Lung microvascular endothelial cell (primary cell): ENCODE results near the gene GIT1. TPM values are rescaled to one million over a fixed set of nuclear protein-coding genes. Genes with fewer than 3 reads are reported as not detected.

Source experiments
- total RNA-seq: library from RNA; depleted of rRNA; stranded (reverse); fragments of >200 nt; gene quantifications from 2 replicates; pipeline ENCODE4 v1.2.1, GENCODE V29; 2014

The GIT1 gene
- total RNA-seq, 1 donor from 2014 or later: 35.7 TPM

Other genes with a start within 250 kb of the GIT1 start
- 31.8 and 41.1 TPM in 2 replicates for gene TAOK1, start 199.3 kb downstream of the GIT1 start, total RNA-seq
- 3.7 and 4.2 TPM in 2 replicates for gene ABHD15, start 22.6 kb downstream of the GIT1 start, total RNA-seq
- gene TP53I13, start 20.9 kb downstream of the GIT1 start, total RNA-seq: 17.7 and 29.2 TPM in 2 replicates
- 3.1 and 4.8 TPM in 2 replicates for gene ANKRD13B, start 3.5 kb upstream of the GIT1 start, total RNA-seq
- 0.40 and 0.87 TPM in 2 replicates for gene CORO6, start 33.3 kb upstream of the GIT1 start, total RNA-seq